Progenitor cell of endocrine pancreas (in vitro differentiated cells): ENCODE measurements around the gene FBXW2. TPM values are rescaled to one million over a fixed set of nuclear protein-coding genes. Genes with fewer than 3 reads are reported as not detected.

Source experiments
- DNase-seq: peaks from one replicate; pipeline ENCODE4 v3.0.0; 2021; ENCODE audit warnings: low spot score; ENCODE audit not compliant: unreplicated experiment
- H3K27ac Mint-ChIP-seq: 2 replicates; pipeline ENCODE4 v1.8.0; 2021; ENCODE audit warnings: mild to moderate bottlenecking, moderate library complexity, mixed read lengths
- H3K27me3 Mint-ChIP-seq: 2 replicates; pipeline ENCODE4 v1.8.0; 2021; ENCODE audit warnings: mixed read lengths
- H3K36me3 Mint-ChIP-seq: 2 replicates; pipeline ENCODE4 v1.8.0; 2022; ENCODE audit warnings: mixed read lengths; ENCODE audit not compliant: insufficient read depth
- H3K4me1 Mint-ChIP-seq: 2 replicates; pipeline ENCODE4 v1.8.0; 2021; ENCODE audit warnings: low read depth, mixed read lengths
- H3K4me3 Mint-ChIP-seq: 2 replicates; pipeline ENCODE4 v1.8.0; 2021; ENCODE audit warnings: low read depth, mild to moderate bottlenecking, moderate library complexity, mixed read lengths
- H3K9me3 Mint-ChIP-seq: 2 replicates; pipeline ENCODE4 v1.8.0; 2021; ENCODE audit warnings: low read depth, mixed read lengths
- CTCF ChIP-seq: fragments of 200-600 bp; sonication (generic); IDR thresholded peaks from one replicate; pipeline ENCODE4 v1.5.0; 2021; ENCODE audit warnings: antibody characterized with exemption, mild to moderate bottlenecking; ENCODE audit not compliant: unreplicated experiment
- total RNA-seq: library from RNA; stranded (reverse); gene quantifications from 2 replicates; pipeline ENCODE4 v1.2.1, GENCODE V29; 2021

The FBXW2 gene
- total RNA-seq, 1 donor from 2014 or later, result 66.0 TPM

- Mint-ChIP-seq H3K4me1 (peaks cover 14% of the 10 kb centered on the region), H3K27me3 (no peaks in the 10 kb centered on the region), H3K27ac (peak overlapping the region; percentile 20), H3K4me3 (peak overlapping the region; percentile 15), H3K36me3 (peaks cover 12% of the 10 kb centered on the region), H3K9me3 (no peaks in the 10 kb centered on the region)
- no peak for TF ChIP-seq CTCF
- no peak for DNase-seq
These were observed 2.1 kb downstream of the FBXW2 start for GRCh38 chr9:120791161-120791560.

- no peak overlapping the region for H3K4me3 Mint-ChIP-seq
- H3K27me3 Mint-ChIP-seq, result no peaks in the 10 kb centered on the region
- peaks cover 12% of the 10 kb centered on the region for H3K4me1 Mint-ChIP-seq
- no peak for DNase-seq
- H3K27ac Mint-ChIP-seq, result peak overlapping the region; percentile 68
- no peak for TF ChIP-seq CTCF
- H3K9me3 Mint-ChIP-seq, result no peaks in the 10 kb centered on the region
- H3K36me3 Mint-ChIP-seq, result peaks cover 12% of the 10 kb centered on the region
These were observed 5.3 kb downstream of the FBXW2 start for GRCh38 chr9:120787933-120788332.

GRCh38 chr9:120783602-120784047, 9.6 kb downstream of the FBXW2 start:
- TF ChIP-seq CTCF, result no peak
- DNase-seq, result no peak
- Mint-ChIP-seq H3K36me3 (peaks cover 6% of the 10 kb centered on the region), H3K4me3 (no peak overlapping the region), H3K4me1 (peaks cover 5% of the 10 kb centered on the region), H3K27ac (peak overlapping the region; percentile 38), H3K27me3 (no peaks in the 10 kb centered on the region), H3K9me3 (no peaks in the 10 kb centered on the region)

- peaks cover 9% of the 10 kb centered on the region for H3K4me1 Mint-ChIP-seq
- no peak for TF ChIP-seq CTCF
- H3K27me3 Mint-ChIP-seq, result no peaks in the 10 kb centered on the region
- H3K27ac Mint-ChIP-seq, result no peak overlapping the region
- H3K4me3 Mint-ChIP-seq, result no peak overlapping the region
- DNase-seq, result no peak
- no peaks in the 10 kb centered on the region for H3K9me3 Mint-ChIP-seq
- H3K36me3 Mint-ChIP-seq, result peaks cover 14% of the 10 kb centered on the region
These were observed 12.0 kb downstream of the FBXW2 start for GRCh38 chr9:120781236-120781635.

- Mint-ChIP-seq H3K36me3 (peaks cover 12% of the 10 kb centered on the region), H3K27ac (peak overlapping the region; percentile 18), H3K9me3 (no peaks in the 10 kb centered on the region), H3K4me3 (no peak overlapping the region), H3K4me1 (peaks cover 9% of the 10 kb centered on the region), H3K27me3 (no peaks in the 10 kb centered on the region)
- DNase-seq, result no peak
- TF ChIP-seq CTCF, result no peak
These were observed 12.8 kb downstream of the FBXW2 start for GRCh38 chr9:120780367-120780766.
